Smooth muscle cell of bladder (primary cell): Measurements from ENCODE around the gene SETD7. TPM values are rescaled to one million over a fixed set of nuclear protein-coding genes. Genes with fewer than 3 reads are reported as not detected.

Source experiments
- total RNA-seq: library from RNA; depleted of rRNA; stranded (reverse); fragments of >200 nt; gene quantifications from 2 replicates; pipeline ENCODE4 v1.2.3, GENCODE V29; 2014

The SETD7 gene
- total RNA-seq: 76.9 and 87.5 TPM in 2 replicates

GRCh38 chr4:139556071-139556723 is at the start of gene SETD7:
Gene SETD7 (minus strand): TSS chr4:139556219. CDS start chr4:139556137, 82 bp downstream.

GRCh38 chr4:139454111-139455045 is 101.6 kb downstream of the SETD7 start, which contains the start of gene RAB33B:
Gene RAB33B (plus strand): TSS chr4:139454121. CDS start chr4:139454196, 75 bp downstream.

Other genes with a start within 250 kb of the SETD7 start
- gene RAB33B, start 102.1 kb downstream of the SETD7 start, total RNA-seq: 10.3 and 10.4 TPM in 2 replicates
- 2.7 and 9.3 TPM in 2 replicates for gene MGST2, start 109.6 kb upstream of the SETD7 start, total RNA-seq